Fibroblast of villous mesenchyme (primary cell): ENCODE measurements around the gene TTC7B. TPM values are rescaled to one million over a fixed set of nuclear protein-coding genes. Genes with fewer than 3 reads are reported as not detected.
"Not testable (repeated sequence)": the region's sequence is repeated elsewhere in the genome, so short reads cannot be mapped to it uniquely, and the experiment has no call there.

Source experiments
- DNase-seq: peaks from one replicate; pipeline ENCODE4 v3.0.0-alpha.2; 2010; ENCODE audit warnings: low read depth
- H3K4me3 ChIP-seq: 2 replicates; pipeline ENCODE4 v1.5.1; 2011; ENCODE audit warnings: low read depth, mild to moderate bottlenecking, low read length
- CTCF ChIP-seq: IDR thresholded peaks from 2 replicates; pipeline ENCODE4 v1.5.1; 2012; ENCODE audit warnings: low read depth, mild to moderate bottlenecking, low read length; ENCODE audit not compliant: insufficient read depth
- total RNA-seq: library from RNA; depleted of rRNA; stranded (reverse); fragments of >200 nt; gene quantifications from 2 replicates; pipeline ENCODE4 v1.2.3, GENCODE V29; 2012

Gene TTC7B
- total RNA-seq, 1 donor = 16.8 TPM

- H3K4me3 ChIP-seq = no peak overlapping the region
- no peak for TF ChIP-seq CTCF
- no peak for DNase-seq
These were observed 13.4 kb upstream of the TTC7B start for GRCh38 chr14:90829677-90830076.

GRCh38 chr14:90828642-90829487 is 12.6 kb upstream of the TTC7B start:
- DNase-seq = peak; percentile 56
- H3K4me3 ChIP-seq = peak overlapping the region; percentile 43
- TF ChIP-seq CTCF = no peak

- no peak for TF ChIP-seq CTCF
- DNase-seq = peak; percentile 84
- H3K4me3 ChIP-seq = peak overlapping the region; percentile 52
These were observed 11.8 kb upstream of the TTC7B start for GRCh38 chr14:90827919-90828610.

GRCh38 chr14:90823542-90823941 is 7.3 kb upstream of the TTC7B start:
- not testable (repeated sequence) for H3K4me3 ChIP-seq, DNase-seq

GRCh38 chr14:90820958-90821357 is 4.7 kb upstream of the TTC7B start:
- no peak for TF ChIP-seq CTCF
- DNase-seq = no peak
- H3K4me3 ChIP-seq = no peak overlapping the region

GRCh38 chr14:90819734-90820393 is 3.6 kb upstream of the TTC7B start:
- H3K4me3 ChIP-seq = no peak overlapping the region
- TF ChIP-seq CTCF = no peak
- no peak for DNase-seq

- H3K4me3 ChIP-seq = no peak overlapping the region
- no peak for TF ChIP-seq CTCF
- DNase-seq = no peak
These were observed 2.5 kb upstream of the TTC7B start for GRCh38 chr14:90818715-90819114.
